ENCODE measurements around the gene LGALS4. TPM values are rescaled to one million over a fixed set of nuclear protein-coding genes. Genes with fewer than 3 reads are reported as not detected.
"Not testable (repeated sequence)": the region's sequence is repeated elsewhere in the genome, so short reads cannot be mapped to it uniquely, and the experiment has no call there.

The LGALS4 gene
- polyA plus RNA-seq, 3 donors = 1.3 to 2.4 (median 1.9) TPM

DNA sequence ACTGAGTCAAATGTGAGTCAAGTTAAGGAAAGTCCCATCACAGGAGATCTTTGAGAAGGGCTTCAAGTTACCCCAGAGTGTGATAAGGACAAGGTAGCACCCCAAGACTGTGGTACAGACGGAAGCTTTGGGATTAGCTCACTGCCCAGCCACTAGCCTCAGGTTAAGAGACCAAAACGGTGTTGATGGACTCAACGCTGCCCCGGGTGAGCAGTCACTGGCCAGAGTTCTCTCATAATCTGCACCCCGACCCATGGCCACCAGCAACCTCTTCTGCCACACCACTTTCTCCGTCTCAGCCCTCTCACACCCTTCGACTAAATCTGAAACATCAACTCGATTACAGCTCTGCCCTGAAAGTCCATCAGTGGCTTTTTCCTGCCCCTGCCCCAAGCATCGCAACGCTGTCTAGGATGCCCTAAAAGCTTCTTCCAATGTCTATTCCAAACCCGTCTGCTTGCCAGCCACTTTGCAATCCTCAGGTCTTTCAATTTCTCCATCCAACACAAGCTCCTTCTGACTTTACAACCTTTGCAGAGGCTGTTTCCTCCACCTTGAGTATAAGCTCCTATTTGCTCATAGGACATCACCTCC, 31.4 kb upstream of the LGALS4 start:
- no peak for DNase-seq

- no peak for DNase-seq
Measured at GRCh38 chr19:38843175-38843758, 30.5 kb upstream of the LGALS4 start.

GRCh38 chr19:38842439-38843174, 29.9 kb upstream of the LGALS4 start:
- no peak for DNase-seq

DNA sequence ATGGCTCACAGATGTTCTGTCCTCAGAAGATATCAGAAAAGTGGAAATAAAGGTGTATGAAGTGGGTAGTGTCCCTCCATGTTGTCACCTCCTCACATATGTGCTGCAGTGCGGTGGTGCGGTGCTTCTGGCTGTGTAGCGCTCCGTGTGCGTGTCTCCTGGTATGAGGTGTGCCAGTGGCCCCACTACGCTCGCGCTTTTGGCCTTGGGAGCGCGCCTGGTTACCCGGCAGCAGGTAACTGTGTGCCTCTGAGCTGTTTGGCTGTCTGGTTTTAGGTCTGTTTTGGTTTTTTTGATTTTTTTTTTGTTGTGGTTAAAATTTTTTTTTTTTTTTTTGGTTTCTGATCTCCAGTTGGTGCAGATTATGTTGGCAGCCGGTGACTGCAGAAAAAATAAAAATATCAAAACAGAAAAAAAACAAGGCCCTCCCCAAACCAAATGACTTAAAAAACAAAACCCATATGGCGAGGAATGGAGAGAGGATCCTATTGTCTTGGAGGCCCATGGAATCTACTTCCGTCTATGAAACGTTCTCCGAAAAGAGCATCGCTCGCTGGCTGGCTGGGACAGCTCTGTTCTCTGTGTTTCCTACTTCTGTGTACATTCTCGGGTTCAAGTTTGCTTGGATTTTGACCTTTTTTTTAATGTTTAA, 29.2 kb upstream of the LGALS4 start:
- DNase-seq = no peak

DNA sequence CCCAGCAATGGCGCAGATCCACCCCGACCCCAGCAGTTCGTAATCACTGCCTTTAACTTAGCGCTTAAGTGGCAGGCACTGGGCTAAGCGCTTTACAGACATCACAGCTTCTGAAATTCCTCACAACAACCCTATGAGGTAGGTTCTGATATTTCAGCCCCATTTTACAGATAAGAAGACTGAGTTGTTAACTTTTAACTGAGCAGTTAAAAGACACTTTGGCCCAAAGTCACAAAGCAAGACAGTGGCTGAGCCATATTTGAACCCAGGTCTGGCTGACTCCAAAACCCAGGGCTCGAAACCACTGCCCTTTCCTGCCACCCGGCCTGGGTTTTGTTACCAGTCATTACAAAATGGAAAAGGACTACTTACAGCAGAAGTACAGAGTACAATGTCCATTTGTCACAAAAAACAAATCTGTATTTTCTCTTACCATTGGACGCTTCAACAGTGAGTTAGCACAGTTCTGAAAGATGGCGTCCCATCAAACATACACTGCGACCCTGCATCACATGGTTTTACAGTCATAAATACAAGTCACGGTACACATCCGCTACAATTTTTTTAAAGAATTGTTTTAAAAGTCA, 28.5 kb upstream of the LGALS4 start:
- DNase-seq = no peak

GRCh38 chr19:38840583-38840968, 27.8 kb upstream of the LGALS4 start:
- DNase-seq = no peak

DNA sequence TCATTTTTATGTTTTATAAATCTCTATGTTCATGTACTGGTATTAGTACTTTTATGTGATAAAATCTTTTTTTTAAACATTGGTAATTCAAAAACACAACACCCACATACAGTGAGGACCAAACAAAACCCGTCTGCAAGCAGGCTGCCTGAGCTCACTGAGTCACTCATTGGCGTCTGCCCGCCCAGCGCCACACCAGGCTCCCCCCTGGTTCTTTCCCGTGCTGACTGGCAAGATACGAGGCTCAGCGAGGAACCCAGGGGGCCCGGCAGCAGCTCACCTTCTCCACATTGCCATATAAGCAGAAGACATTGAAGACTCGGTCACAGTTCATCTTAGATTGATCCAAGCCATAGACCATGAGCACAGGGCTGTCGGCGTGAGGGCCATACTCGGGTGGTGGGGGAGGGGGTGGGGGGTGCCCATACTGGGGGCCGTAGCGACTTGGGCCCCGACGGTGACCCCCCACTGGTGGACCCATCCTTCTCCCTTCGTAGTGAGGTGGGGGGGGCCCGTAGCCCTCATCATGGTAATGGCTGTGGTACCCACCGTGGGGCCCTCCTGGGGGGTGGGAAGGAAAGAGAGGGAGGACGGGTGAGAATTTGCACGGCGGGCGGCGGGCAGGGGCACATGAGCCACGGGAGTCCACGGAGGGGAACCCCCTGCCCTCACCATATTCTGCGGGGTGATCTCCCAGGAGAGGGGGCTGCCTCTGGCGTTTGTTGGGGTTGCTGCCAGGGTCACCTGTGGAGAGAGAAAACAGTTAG, 27.3 kb upstream of the LGALS4 start:
- DNase-seq = no peak

DNA sequence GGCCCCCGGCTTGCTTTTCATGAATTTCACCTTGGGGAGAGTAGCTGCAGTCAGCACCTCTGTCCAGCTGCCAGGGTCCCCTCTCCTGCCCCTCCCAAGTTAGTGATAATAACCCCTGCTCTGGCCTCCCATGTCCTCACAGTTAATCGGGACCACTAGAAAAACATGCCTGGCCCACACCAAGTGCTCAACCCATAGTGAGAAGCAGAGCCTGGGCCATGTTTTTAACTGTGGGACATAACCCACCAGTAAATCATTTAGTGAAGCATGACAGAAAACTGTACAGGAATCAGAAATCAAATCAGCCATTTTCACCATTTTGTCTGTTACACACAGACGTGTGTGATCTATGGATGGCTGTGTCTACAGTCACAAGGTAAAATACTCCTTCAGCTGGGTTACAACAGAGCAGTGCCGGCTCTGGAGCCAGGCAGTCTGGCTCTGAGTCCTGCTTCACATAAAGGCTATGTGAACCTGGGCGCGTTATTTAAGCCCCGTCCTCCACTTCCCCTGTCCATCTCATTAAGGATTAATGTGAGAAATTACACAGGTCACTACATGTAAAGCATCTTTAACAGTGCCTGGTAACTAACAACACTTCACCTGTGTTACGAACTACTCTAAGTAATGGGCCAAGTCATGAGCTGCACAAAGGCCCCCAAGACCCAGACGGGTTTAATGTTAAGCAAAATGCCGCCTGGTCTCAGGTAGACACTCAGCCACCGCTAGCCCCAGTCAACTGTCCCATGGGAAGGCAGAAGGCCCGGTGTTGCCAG, 26.4 kb upstream of the LGALS4 start:
- no peak for DNase-seq

GRCh38 chr19:38838208-38838985, 25.7 kb upstream of the LGALS4 start:
- DNase-seq = no peak

DNA sequence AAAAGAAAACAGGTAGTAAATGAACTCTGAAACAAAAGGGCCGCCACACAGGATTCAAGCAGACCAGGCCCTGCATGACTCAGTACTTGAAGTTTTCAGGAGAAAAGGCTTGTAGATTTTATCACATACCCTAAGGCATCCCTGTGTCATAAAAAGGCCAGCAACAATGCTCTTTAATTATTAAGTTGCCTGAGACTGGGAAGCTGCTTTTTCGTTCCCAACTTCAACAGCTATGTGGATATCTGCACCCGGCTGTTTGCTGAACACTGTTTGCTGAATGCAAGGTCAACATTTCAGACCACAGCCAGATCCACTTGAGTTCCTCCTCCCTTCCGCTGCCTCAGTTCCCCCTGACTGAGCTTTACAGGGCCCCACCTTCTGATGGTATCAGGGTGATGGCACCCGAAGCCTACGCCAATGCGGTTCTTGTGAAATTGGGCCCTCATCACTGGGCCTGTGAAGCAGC, 24.9 kb upstream of the LGALS4 start:
- DNase-seq = no peak

GRCh38 chr19:38836983-38837626, 24.4 kb upstream of the LGALS4 start:
- DNase-seq = no peak

GRCh38 chr19:38836159-38836982, 23.6 kb upstream of the LGALS4 start:
- DNase-seq = no peak

GRCh38 chr19:38834590-38834989, 21.8 kb upstream of the LGALS4 start:
- no peak for DNase-seq

- no peak for DNase-seq
Measured at GRCh38 chr19:38834104-38834490, 21.4 kb upstream of the LGALS4 start.

DNA sequence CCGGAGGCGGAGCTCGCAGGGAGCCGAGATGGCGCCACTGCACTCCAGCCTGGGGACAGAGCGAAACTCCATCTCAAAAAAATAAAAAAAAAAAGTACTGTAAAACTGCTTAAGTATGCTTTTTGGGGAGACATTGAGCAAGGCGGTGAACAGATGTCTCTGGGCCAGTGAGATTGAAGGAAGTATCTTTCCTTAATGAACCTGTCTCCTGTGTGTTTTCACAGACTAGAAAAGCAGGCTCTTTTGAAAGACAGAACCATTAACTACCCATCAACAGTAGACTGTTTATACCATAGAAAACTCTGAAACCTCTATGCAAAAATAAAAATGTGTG, 20.3 kb upstream of the LGALS4 start:
- no peak for DNase-seq

DNA sequence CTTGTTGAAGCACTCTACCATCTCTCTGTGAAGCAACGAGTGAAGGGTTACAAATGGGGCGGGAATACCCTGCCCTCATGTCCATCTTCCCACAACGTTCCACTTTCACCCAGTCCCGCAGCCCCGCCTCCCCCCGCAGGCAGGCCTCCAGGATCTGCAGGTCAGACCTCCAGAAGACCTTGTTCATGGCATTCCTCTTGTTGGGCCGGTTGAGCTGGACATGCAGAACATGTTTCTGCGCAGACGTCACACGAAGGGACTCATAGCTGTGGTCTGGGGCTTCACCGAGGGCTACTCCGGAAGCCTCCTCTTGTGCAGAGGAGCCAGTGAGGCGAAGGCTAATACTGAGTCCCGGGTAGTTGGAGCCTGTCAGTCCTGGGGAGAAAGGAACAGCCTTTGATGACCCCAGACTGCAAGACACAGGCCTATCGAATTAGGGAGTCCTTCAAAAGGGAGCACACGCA, 18.4 kb upstream of the LGALS4 start:
- peak; percentile 63 for DNase-seq

DNA sequence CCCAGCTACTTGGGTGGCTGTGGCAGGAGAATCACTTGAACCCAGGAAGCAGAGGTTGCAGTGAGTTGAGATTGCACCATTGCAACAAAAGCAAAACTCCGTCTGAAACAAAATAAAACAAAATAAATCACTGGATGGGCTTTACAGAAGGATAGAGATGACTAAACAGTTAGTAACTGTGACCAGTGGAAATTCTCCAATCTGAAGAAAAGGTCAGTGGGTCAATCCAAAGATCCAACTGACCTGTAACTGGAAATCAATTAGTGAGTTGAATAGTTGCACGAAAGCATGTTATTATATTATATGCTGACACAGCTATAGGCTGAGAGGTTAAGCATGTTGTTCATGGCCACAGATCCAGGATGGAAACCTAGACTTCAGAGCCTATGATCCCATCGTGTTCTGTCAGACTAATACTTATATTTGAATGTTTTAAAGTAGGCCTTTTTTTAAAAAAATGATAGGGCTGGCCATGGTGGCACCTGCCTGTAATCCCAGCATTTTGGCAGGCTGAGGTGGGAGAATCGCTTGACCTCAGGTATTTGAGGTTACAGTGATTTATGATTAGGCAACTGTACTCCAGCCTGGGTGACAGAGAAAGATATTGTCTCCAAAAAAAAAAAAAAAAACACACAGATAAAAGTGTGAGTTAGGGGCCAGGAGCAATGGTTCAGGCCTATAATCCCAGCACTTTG, 17.4 kb upstream of the LGALS4 start:
- DNase-seq = no peak

DNA sequence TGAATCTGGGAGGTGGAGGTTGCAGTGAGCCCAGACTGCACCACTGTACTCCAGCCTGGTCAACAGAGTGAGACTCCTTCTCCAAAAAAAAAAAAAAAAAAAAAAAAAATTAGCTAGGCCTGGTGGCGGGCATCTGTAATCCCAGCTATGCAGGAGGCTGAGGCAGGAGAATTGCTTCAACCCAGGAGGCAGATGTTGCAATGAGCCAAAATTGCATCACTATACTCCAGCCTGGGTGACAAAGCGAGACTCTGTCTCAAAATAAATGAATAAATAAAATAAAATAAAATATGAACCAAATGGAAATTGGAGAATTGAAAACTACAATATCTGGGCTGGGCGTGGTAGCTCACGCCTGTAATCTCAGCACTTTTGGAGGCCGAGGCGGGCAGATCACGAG, 16.5 kb upstream of the LGALS4 start:
- DNase-seq = not testable (repeated sequence)

Measured in renal pelvis (tissue), 4 donors.